Panc1 (cell line): ENCODE data around the gene RBBP8. TPM values are rescaled to one million over a fixed set of nuclear protein-coding genes. Genes with fewer than 3 reads are reported as not detected.

Experiments
- ATAC-seq: fragments of 200-7000 bp; cut with Tn5 transposase; 2 replicates; pipeline ENCODE4 v1.9.1; 2020; ENCODE audit warnings: mild to moderate bottlenecking, moderate library complexity
- BruUV-seq: library from RNA; stranded (reverse); fragments of 400-500 nt; replicated peaks from 2 replicates; lab custom pipeline; 2021; lab: Mats Ljungman, UMichigan
- CTCF ChIA-PET: fragments of 300-600 bp; sonication (Branson Sonifier 250); formaldehyde crosslinking; loops from one replicate; lab custom pipeline; 2022; ENCODE audit warnings: antibody characterized with exemption; lab: Charles Lee
- POLR2A ChIA-PET: fragments of 300-600 bp; sonication (Branson Sonifier 250); formaldehyde crosslinking; loops from one replicate; lab custom pipeline; 2022; ENCODE audit warnings: antibody characterized with exemption; lab: Charles Lee
- DNase-seq: peaks from one replicate; pipeline ENCODE4 v3.0.0-alpha.2; 2010; ENCODE audit warnings: low read depth, low spot score
- H3K27ac ChIP-seq: 2 replicates; pipeline ENCODE4 v1.5.1; 2011; ENCODE audit warnings: mild to moderate bottlenecking, low read length, inconsistent platforms
- H3K27me3 ChIP-seq: fragments of 200-500 bp; sonication (Bioruptor generic); 2 replicates; pipeline ENCODE4 v1.6.0; 2014; ENCODE audit warnings: low read length, inconsistent platforms; ENCODE audit not compliant: control insufficient read depth, insufficient read depth
- H3K36me3 ChIP-seq: fragments of 200-500 bp; sonication (Bioruptor generic); 2 replicates; pipeline ENCODE4 v1.5.1; 2014; ENCODE audit warnings: inconsistent platforms, mild to moderate bottlenecking, low read length, moderate library complexity; ENCODE audit not compliant: control insufficient read depth, insufficient read depth
- H3K4me1 ChIP-seq: 2 replicates; pipeline ENCODE4 v1.5.1; 2011; ENCODE audit warnings: inconsistent platforms, mild to moderate bottlenecking, low read length, moderate library complexity; ENCODE audit not compliant: control insufficient read depth, insufficient read depth
- H3K4me3 ChIP-seq, 2 experiments: 2 replicates each; pipeline ENCODE4 v1.5.1; 2011 to 2012; ENCODE audit warnings: low read depth in 2 of 2, low read length in 2 of 2, mild to moderate bottlenecking in 2 of 2, inconsistent platforms in 1 of 2, moderate library complexity in 1 of 2
- H3K9me3 ChIP-seq: fragments of 200-500 bp; sonication (Bioruptor generic); 2 replicates; pipeline ENCODE4 v1.5.1; 2014; ENCODE audit warnings: low read depth, mild to moderate bottlenecking, inconsistent platforms, low read length, moderate library complexity; ENCODE audit not compliant: control insufficient read depth, insufficient read depth
- POLR2AphosphoS5 ChIP-seq: IDR thresholded peaks from 2 replicates; pipeline ENCODE4 v1.6.1; 2012; ENCODE audit warnings: mild to moderate bottlenecking, low read depth, low read length, moderate library complexity
- SIN3A ChIP-seq: IDR thresholded peaks from 2 replicates; pipeline ENCODE4 v1.6.1; 2012; ENCODE audit warnings: low read depth, mild to moderate bottlenecking, low read length, moderate library complexity, borderline replicate concordance; ENCODE audit not compliant: insufficient read depth
- TCF7L2 ChIP-seq: IDR thresholded peaks from 2 replicates; pipeline ENCODE4 v1.6.1; 2011; ENCODE audit warnings: mild to moderate bottlenecking, low read depth, low read length, inconsistent platforms
- in situ Hi-C: cut with HindIII; loops from 2 replicates; pipeline ENCODE4 v1.10.0; 2016; ENCODE audit warnings: low sequenced_read_pairs, low pct_unique_long_range_greater_than_20kb
- intact Hi-C: fragments of 100-400 bp; cut with micrococcal nuclease; formaldehyde crosslinking; loops from one replicate; pipeline ENCODE4 v1.10.0; 2022; ENCODE audit not compliant: unreplicated experiment
- total RNA-seq: library from RNA; stranded (reverse); gene quantifications from one replicate; pipeline ENCODE4 v1.2.1, GENCODE V29; 2021; ENCODE audit not compliant: unreplicated experiment
- TF ChIP-seq, protein P1 (sequence below), 2 experiments: IDR thresholded peaks; 2 replicates each; pipeline ENCODE4 v1.6.1; 2011 to 2012; ENCODE audit warnings: low read depth in 2 of 2, control low read depth in 1 of 2, low read length in 1 of 2, mild to moderate bottlenecking in 1 of 2, moderate library complexity in 1 of 2; ENCODE audit not compliant: insufficient read depth in 1 of 2
- TF ChIP-seq, protein P2 (sequence below): fragments of 450-650 bp; IDR thresholded peaks from 2 replicates; pipeline ENCODE4 v1.5.1; 2017; ENCODE audit warnings: mild to moderate bottlenecking

RBBP8 gene
- total RNA-seq, 1 experiment from 2014 or later: 62.8 TPM

DNA sequence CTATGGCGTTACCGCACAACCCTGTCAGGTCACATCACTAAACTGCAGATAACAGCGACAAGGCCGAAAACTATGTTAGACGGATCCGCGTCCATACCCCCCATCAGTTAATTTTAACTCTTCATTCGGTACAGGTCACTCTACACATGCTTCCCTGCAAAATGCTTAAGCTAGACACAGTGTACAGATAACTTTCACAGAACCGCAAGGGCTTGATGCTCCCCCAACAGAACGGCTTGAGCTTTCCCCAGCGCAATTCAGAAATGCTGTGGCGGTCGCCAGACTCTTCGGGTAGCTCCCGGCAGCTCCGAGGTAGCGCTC is 283 bp upstream of the RBBP8 start:
- DNase-seq (peak; percentile 32), ATAC-seq (peak; percentile 64)
- H3K4me1 ChIP-seq: peaks cover 10% of the 10 kb centered on the region; the same call in 1 of the 2 replicates
- TF ChIP-seq, protein P1, sequence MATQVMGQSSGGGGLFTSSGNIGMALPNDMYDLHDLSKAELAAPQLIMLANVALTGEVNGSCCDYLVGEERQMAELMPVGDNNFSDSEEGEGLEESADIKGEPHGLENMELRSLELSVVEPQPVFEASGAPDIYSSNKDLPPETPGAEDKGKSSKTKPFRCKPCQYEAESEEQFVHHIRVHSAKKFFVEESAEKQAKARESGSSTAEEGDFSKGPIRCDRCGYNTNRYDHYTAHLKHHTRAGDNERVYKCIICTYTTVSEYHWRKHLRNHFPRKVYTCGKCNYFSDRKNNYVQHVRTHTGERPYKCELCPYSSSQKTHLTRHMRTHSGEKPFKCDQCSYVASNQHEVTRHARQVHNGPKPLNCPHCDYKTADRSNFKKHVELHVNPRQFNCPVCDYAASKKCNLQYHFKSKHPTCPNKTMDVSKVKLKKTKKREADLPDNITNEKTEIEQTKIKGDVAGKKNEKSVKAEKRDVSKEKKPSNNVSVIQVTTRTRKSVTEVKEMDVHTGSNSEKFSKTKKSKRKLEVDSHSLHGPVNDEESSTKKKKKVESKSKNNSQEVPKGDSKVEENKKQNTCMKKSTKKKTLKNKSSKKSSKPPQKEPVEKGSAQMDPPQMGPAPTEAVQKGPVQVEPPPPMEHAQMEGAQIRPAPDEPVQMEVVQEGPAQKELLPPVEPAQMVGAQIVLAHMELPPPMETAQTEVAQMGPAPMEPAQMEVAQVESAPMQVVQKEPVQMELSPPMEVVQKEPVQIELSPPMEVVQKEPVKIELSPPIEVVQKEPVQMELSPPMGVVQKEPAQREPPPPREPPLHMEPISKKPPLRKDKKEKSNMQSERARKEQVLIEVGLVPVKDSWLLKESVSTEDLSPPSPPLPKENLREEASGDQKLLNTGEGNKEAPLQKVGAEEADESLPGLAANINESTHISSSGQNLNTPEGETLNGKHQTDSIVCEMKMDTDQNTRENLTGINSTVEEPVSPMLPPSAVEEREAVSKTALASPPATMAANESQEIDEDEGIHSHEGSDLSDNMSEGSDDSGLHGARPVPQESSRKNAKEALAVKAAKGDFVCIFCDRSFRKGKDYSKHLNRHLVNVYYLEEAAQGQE (IDR thresholded peaks at IDR 0.05; ENCODE audit: insufficient read depth in 1 of 2, low read depth in 2 of 2, low read length in 1 of 2): no peak
- TF ChIP-seq, protein P2, sequence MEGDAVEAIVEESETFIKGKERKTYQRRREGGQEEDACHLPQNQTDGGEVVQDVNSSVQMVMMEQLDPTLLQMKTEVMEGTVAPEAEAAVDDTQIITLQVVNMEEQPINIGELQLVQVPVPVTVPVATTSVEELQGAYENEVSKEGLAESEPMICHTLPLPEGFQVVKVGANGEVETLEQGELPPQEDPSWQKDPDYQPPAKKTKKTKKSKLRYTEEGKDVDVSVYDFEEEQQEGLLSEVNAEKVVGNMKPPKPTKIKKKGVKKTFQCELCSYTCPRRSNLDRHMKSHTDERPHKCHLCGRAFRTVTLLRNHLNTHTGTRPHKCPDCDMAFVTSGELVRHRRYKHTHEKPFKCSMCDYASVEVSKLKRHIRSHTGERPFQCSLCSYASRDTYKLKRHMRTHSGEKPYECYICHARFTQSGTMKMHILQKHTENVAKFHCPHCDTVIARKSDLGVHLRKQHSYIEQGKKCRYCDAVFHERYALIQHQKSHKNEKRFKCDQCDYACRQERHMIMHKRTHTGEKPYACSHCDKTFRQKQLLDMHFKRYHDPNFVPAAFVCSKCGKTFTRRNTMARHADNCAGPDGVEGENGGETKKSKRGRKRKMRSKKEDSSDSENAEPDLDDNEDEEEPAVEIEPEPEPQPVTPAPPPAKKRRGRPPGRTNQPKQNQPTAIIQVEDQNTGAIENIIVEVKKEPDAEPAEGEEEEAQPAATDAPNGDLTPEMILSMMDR: no peak
- TF ChIP-seq SIN3A: no peak
- TF ChIP-seq TCF7L2: no peak
- TF ChIP-seq POLR2AphosphoS5: no peak
- CTCF ChIA-PET: interaction anchor here (0.5 to 1.3 kb wide), 4 partner anchors 10 to 479 kb away, joined by 3 to 7 read pairs (median 4); no protein-coding TSS in a partner anchor
- BruUV-seq: no TSS peak
- in situ Hi-C loops: no loop called here
- no peaks in the 10 kb centered on the region for H3K9me3 ChIP-seq
- intact Hi-C loops: loop anchor here (5.0 to 10.0 kb wide), 3 partner anchors 52 to 202 kb away; partner anchors contain the start of gene CABLES1
- peaks cover 6% of the 10 kb centered on the region for H3K36me3 ChIP-seq
- POLR2A ChIA-PET: interaction anchor here (0.6 to 0.8 kb wide), 2 partner anchors 20 to 201 kb away, joined by 5 to 18 read pairs; no protein-coding TSS in a partner anchor
- H3K27me3 ChIP-seq: no peaks in the 10 kb centered on the region
- peak overlapping the region; percentile 95 for H3K27ac ChIP-seq
- peak overlapping the region; percentile 88 to 89 for H3K4me3 ChIP-seq

GRCh38 chr18:22933966-22934423 is 867 bp downstream of the RBBP8 start:
- DNase-seq: peak; percentile 24
- H3K4me3 ChIP-seq: peak overlapping the region; percentile 88 to 89
- H3K4me1 ChIP-seq: peaks cover 10% of the 10 kb centered on the region; the same call in 1 of the 2 replicates
- H3K27ac ChIP-seq: peak overlapping the region; percentile 95
- ATAC-seq: peak; percentile 43; the same call in 1 of the 2 replicates
- no peaks in the 10 kb centered on the region for H3K27me3 ChIP-seq
- TF ChIP-seq SIN3A: no peak
- TF ChIP-seq, protein P1 (IDR thresholded peaks at IDR 0.05; ENCODE audit: insufficient read depth in 1 of 2, low read depth in 2 of 2, low read length in 1 of 2): no peak
- TF ChIP-seq POLR2AphosphoS5: no peak
- TF ChIP-seq TCF7L2: no peak
- no peaks in the 10 kb centered on the region for H3K9me3 ChIP-seq
- in situ Hi-C loops (no loop called here), intact Hi-C loops (loop anchor here (5.0 to 10.0 kb wide), 3 partner anchors 51 to 201 kb away; partner anchors contain the start of gene CABLES1)
- BruUV-seq: no TSS peak
- POLR2A ChIA-PET: interaction anchor here (0.6 kb wide), 1 partner anchor 37 kb away, joined by 3 read pairs; no protein-coding TSS in a partner anchor
- peaks cover 6% of the 10 kb centered on the region for H3K36me3 ChIP-seq
- CTCF ChIA-PET: interaction anchor here (1.3 kb wide), 1 partner anchor 49 kb away, joined by 3 read pairs; no protein-coding TSS in a partner anchor
